ENCODE measurements around the gene NFIC.
"Not testable (repeated sequence)": the region's sequence is repeated elsewhere in the genome, so short reads cannot be mapped to it uniquely, and the experiment has no call there.

Gene NFIC

GRCh38 chr19:3431760-3432397 is 65.5 kb downstream of the NFIC start:
- no peak for DNase-seq

GRCh38 chr19:3433313-3433712 is 66.9 kb downstream of the NFIC start:
- no peak for DNase-seq

- DNase-seq = no peak
Measured at GRCh38 chr19:3433805-3434540, 67.6 kb downstream of the NFIC start.

- DNase-seq = peak; percentile 94 to 95
Measured at GRCh38 chr19:3434630-3435553, 68.5 kb downstream of the NFIC start.

GRCh38 chr19:3440082-3440481 is 73.7 kb downstream of the NFIC start:
- peak; percentile 50 to 51 for DNase-seq

GRCh38 chr19:3441089-3441985 is 75.0 kb downstream of the NFIC start:
- DNase-seq = no peak

- no peak for DNase-seq
Measured at GRCh38 chr19:3441986-3442329, 75.6 kb downstream of the NFIC start.

GRCh38 chr19:3442487-3443071 is 76.2 kb downstream of the NFIC start:
- no peak for DNase-seq

- DNase-seq = no peak
Measured at GRCh38 chr19:3443840-3444694, 77.7 kb downstream of the NFIC start.

- no peak for DNase-seq
Measured at GRCh38 chr19:3444695-3445234, 78.4 kb downstream of the NFIC start.

GRCh38 chr19:3446657-3447056 is 80.3 kb downstream of the NFIC start:
- not testable (repeated sequence) for DNase-seq

GRCh38 chr19:3448616-3449334 is 82.4 kb downstream of the NFIC start:
- DNase-seq = no peak

GRCh38 chr19:3450796-3451411 is 84.5 kb downstream of the NFIC start:
- no peak for DNase-seq

- DNase-seq = no peak
Measured at GRCh38 chr19:3451451-3451866, 85.1 kb downstream of the NFIC start.

- DNase-seq = no peak
Measured at GRCh38 chr19:3452171-3452941, 86.0 kb downstream of the NFIC start.

- DNase-seq = not testable (repeated sequence)
Measured at GRCh38 chr19:3452942-3453214, 86.5 kb downstream of the NFIC start.

- no peak for DNase-seq
Measured at GRCh38 chr19:3453840-3454239, 87.5 kb downstream of the NFIC start.

- DNase-seq = no peak
Measured at GRCh38 chr19:3454656-3455392, 88.4 kb downstream of the NFIC start.
